C1 segment of cervical spinal cord (tissue), 14 donors: ENCODE measurements around the gene BRD1.
"Not testable (repeated sequence)": the region's sequence is repeated elsewhere in the genome, so short reads cannot be mapped to it uniquely, and the experiment has no call there.

Experiments used
- DNase-seq, 14 donors: peaks; one replicate each; lab custom pipeline; 2025; lab: John Stamatoyannopoulos, UW

The BRD1 gene

GRCh38 chr22:49770547-49771265, 57.0 kb downstream of the BRD1 start:
- no peak for DNase-seq

- no peak for DNase-seq
Measured at GRCh38 chr22:49769691-49770546, 57.8 kb downstream of the BRD1 start.

GRCh38 chr22:49768951-49769690, 58.6 kb downstream of the BRD1 start:
- DNase-seq: peak in 7 of 14 donors; percentile 3 to 97 (median 27)

GRCh38 chr22:49768077-49768910, 59.4 kb downstream of the BRD1 start:
- no peak for DNase-seq

GRCh38 chr22:49767355-49768062, 60.2 kb downstream of the BRD1 start:
- peak in 1 of 14 donors; percentile 33 for DNase-seq

GRCh38 chr22:49765951-49766350, 61.7 kb downstream of the BRD1 start:
- DNase-seq: no peak

GRCh38 chr22:49765091-49765771, 62.4 kb downstream of the BRD1 start:
- DNase-seq: no peak

- DNase-seq: no peak
Measured at GRCh38 chr22:49764127-49764581, 63.5 kb downstream of the BRD1 start.

GRCh38 chr22:49763696-49764095, 64.0 kb downstream of the BRD1 start:
- DNase-seq: no peak

- DNase-seq: no peak
Measured at GRCh38 chr22:49763138-49763537, 64.5 kb downstream of the BRD1 start.

- not testable (repeated sequence) for DNase-seq
Measured at GRCh38 chr22:49762571-49762970, 65.1 kb downstream of the BRD1 start.

- DNase-seq: no peak
Measured at GRCh38 chr22:49761836-49762235, 65.8 kb downstream of the BRD1 start.

- no peak for DNase-seq
Measured at GRCh38 chr22:49760630-49761571, 66.8 kb downstream of the BRD1 start.

GRCh38 chr22:49760280-49760629, 67.4 kb downstream of the BRD1 start:
- peak in 1 of 14 donors; percentile 36 for DNase-seq

- DNase-seq: no peak
Measured at GRCh38 chr22:49756676-49757075, 71.0 kb downstream of the BRD1 start.

- DNase-seq: no peak
Measured at GRCh38 chr22:49756201-49756600, 71.5 kb downstream of the BRD1 start.

GRCh38 chr22:49755631-49756001, 72.1 kb downstream of the BRD1 start:
- no peak for DNase-seq

GRCh38 chr22:49754696-49755630, 72.7 kb downstream of the BRD1 start:
- DNase-seq: peak in 1 of 14 donors; percentile 65
